GM12865 (cell line): ENCODE measurements around the gene HBD.
"Not testable (repeated sequence)": the region's sequence is repeated elsewhere in the genome, so short reads cannot be mapped to it uniquely, and the experiment has no call there.

Source experiments
- DNase-seq: peaks from one replicate; pipeline ENCODE4 v3.0.0; 2010; ENCODE audit warnings: low read depth
- H3K4me3 ChIP-seq: 2 replicates; pipeline ENCODE4 v1.5.1; 2011; ENCODE audit warnings: mild to moderate bottlenecking, low read depth, low read length, control low read depth
- CTCF ChIP-seq: IDR thresholded peaks from 2 replicates; pipeline ENCODE4 v1.5.1; 2011; ENCODE audit warnings: low read length, control low read depth, low read depth, inconsistent platforms; ENCODE audit not compliant: insufficient read depth; ENCODE audit errors: missing control alignments

Gene HBD

GRCh38 chr11:5267033-5267563 is 32.8 kb upstream of the HBD start:
- no peak for DNase-seq
- H3K4me3 ChIP-seq, result no peak overlapping the region
- TF ChIP-seq CTCF, result no peak

- H3K4me3 ChIP-seq, result no peak overlapping the region
Measured at GRCh38 chr11:5266609-5267008, 32.3 kb upstream of the HBD start.

GRCh38 chr11:5265832-5266231 is 31.5 kb upstream of the HBD start:
- no peak for DNase-seq
- H3K4me3 ChIP-seq, result no peak overlapping the region
- no peak for TF ChIP-seq CTCF

More at GRCh38 chr11:5266609-5267008, 32.3 kb upstream of the HBD start:
- no peak for TF ChIP-seq CTCF
- DNase-seq, result no peak

- DNase-seq, result no peak
- H3K4me3 ChIP-seq, result no peak overlapping the region
- TF ChIP-seq CTCF, result no peak
Measured at GRCh38 chr11:5258543-5259262, 24.4 kb upstream of the HBD start.

- H3K4me3 ChIP-seq, result no peak overlapping the region
- no peak for DNase-seq
- no peak for TF ChIP-seq CTCF
Measured at GRCh38 chr11:5257296-5257695, 23.0 kb upstream of the HBD start.

- H3K4me3 ChIP-seq, DNase-seq: not testable (repeated sequence)
Measured at GRCh38 chr11:5254646-5255413, 20.5 kb upstream of the HBD start, which contains the start of gene HBG2. Gene HBG2 (minus strand): TSS chr11:5254781. CDS start chr11:5254728, 53 bp downstream.

- H3K4me3 ChIP-seq, DNase-seq: not testable (repeated sequence)
Measured at GRCh38 chr11:5254023-5254422, 19.7 kb upstream of the HBD start.

- DNase-seq, result not testable (repeated sequence)
Measured at GRCh38 chr11:5253440-5253839, 19.2 kb upstream of the HBD start.

More at GRCh38 chr11:5253440-5253839, 19.2 kb upstream of the HBD start:
- not testable (repeated sequence) for H3K4me3 ChIP-seq
